HG03175 (cell line): ENCODE data around the gene CARD10.

Experiments used
- ATAC-seq: cut with Tn5 transposase; IDR thresholded peaks from one replicate; pipeline ENCODE4 v1.9.1; 2021; ENCODE audit warnings: mild to moderate bottlenecking, moderate library complexity; ENCODE audit not compliant: unreplicated experiment

Gene CARD10

DNA sequence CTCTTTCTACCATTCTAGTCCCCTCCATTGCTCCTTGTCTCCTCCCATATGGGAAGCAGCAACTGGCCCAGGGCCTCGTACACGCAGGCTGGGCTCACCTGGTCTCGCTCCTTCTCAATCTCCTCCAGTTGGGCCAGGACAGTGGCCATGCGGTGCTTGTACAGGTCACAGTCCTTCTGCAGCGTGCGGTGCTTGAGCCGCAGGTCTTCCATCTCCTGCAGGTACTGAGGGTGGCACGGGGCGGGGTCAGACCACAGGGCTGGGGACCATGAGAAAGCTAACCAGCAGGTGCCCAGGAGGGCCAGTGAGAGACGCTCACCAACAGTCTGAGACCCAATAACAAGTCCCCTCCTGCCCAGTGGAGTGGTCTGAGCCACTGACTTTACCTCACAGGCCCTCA lies 11.5 kb downstream of the CARD10 start:
- no peak for ATAC-seq

DNA sequence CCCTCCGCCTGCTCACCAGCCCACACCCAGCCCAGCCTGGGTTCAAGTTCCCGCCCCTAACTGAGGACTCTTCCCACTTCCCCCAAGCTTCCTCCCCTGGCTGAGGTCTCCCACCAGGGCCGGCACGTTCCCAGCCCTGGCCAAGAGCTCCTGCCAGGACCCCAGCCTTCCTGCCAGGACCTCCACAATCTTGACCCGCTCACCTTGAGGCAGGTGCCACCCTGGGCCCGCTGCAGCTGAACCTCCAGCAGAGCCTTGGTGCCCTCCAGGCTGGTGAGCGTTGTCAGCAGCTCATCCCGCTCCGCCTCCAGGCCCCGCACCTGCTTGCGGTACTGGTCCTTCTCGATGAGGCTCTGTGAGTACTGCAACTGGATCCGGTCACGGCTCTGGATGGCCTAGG lies 13.2 kb downstream of the CARD10 start:
- ATAC-seq: no peak

DNA sequence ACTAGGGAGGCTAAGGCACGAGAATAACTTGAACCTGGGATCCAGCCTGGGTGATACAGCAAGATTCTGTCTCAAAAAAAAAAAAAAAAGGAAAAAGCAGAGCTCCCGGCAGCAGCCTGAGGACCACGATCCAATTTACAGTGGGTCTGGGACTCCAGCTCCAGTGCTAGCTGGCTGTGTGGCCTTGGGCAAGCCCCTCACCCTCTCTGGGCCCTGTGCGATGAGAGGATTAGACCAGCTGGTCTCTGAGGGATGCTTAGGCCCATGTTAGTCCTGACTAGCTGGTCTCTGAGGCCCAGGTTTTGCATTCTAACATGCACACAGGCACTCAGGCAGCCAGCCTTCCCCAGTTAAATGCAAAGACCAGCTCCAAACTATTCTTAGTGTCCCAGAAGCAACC lies 13.7 kb downstream of the CARD10 start:
- no peak for ATAC-seq

DNA sequence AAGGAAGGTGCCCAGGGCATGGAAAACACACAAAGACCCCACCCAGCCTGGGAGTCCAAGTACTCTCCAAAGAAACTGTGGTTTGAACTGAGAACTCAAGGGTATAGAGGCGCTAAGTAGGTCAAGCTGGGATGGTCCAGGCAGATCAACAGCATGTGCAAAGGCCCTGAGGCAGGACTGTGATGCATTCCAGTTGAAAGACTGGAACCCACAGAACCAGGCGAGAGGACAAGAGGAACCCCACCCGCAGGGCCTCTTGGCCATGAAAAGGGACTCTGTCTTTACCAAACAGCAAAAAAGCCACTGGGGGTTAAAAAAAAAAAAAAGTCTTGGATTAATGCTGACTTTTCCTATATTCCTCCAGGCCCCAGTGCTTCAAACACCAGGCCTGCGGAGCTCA lies 14.3 kb downstream of the CARD10 start:
- no peak for ATAC-seq

GRCh38 chr22:37503850-37504249 lies 15.4 kb downstream of the CARD10 start:
- ATAC-seq: no peak

DNA sequence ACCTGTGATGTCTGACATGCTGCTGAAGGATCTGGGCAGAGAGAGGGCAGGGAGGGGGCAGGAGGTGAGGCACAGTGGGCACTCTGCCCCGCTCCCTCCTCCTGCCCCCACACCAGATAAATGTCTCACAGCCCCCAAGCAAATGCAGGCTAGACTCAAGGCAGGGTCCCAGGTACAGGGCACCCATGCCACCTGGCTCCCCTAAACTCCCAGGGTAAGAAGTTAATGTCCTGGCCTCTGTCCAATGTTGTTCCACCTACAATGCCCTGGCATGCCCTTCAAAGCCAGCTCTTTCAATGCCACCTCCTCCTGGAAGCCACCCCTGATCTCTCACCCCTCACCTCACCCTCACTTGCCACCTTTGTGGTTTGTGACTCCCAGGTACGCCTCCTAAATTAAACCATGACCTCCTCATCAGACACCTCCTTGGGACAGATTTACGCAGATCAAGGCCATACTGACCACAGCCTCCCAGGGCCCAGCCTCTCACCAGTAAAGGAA lies 16.0 kb downstream of the CARD10 start:
- ATAC-seq: no peak

- no peak for ATAC-seq
Observed at GRCh38 chr22:37502342-37503182, 16.7 kb downstream of the CARD10 start.

- no peak for ATAC-seq
Observed at GRCh38 chr22:37501610-37502341, 17.4 kb downstream of the CARD10 start.

DNA sequence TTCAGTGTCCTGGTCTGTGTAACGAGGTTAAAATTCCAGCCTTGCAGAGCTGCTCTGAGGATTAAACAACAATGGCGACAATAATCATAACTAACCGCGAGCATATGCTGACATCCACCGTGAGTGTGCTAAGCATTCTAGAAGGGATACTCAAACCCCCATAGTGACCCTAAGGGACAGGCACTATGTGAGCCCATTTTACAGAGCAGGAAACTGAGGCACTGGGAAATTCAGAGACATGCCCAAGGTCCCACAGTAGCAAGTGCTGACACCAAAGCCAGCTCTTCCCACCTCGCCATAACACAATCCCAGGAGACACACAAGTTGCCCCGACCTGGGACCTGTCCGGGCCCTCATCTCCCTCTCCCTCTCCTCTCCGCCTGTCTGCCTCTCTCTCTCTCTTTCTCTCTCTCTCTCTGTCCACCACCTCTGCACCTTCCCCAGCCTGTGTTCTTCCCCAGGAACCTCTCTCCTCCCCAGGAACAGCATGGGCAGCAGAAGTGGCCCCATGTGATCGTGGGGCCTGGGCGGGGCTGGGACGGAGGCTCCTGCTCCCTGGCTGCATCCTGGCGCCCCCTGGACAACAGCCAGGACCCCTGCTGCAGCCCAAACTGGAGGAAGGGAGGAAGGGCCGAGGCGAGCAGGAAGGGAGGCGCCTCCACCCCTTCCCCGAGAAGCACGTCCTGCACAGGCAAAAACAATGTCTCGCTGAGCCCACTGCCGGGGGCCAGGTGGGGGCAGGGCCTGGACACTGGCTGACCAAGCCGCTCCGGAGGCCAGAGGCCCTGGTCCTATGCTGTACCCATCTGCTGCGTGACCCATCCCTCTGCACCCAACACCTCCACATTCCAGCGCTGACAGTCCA lies 18.2 kb downstream of the CARD10 start:
- no peak for ATAC-seq

DNA sequence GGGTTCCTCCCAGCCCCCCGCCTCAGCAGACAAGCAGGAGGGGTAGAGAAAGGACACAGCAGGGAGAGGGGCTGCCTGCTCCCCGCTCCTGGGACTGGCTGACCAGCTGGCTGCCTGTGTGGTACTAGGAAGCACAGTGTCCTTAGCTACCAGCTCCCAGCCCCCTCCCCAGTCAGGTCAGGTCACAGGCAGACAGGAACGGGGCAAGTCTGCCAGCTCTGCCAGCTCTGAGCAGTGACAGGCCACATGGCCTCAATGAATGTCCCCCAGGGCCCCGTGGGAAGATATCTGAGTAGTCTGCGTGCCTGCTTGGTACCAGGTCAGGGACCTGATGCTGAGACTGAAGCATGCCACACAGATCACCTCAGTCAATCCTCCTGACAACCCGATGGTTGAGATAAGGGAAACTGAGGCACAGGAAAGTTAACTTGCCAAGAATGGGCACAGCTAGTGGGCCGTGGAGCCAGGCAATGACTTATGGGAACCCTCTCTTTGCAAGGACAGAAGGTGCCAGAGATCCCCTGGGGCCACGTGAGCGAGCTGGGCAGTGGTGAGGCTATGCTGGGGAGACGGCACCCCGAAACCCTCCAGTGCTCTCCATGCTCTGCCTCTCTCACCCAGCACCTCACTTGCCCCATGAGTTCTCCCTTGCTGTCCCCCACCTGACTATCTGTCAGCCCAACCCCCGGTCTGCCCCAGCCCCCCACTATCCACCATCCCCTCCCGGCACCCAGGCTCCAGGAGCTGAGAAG lies 19.2 kb downstream of the CARD10 start:
- ATAC-seq: no peak

- no peak for ATAC-seq
Observed at GRCh38 chr22:37499027-37499707, 20.0 kb downstream of the CARD10 start.

DNA sequence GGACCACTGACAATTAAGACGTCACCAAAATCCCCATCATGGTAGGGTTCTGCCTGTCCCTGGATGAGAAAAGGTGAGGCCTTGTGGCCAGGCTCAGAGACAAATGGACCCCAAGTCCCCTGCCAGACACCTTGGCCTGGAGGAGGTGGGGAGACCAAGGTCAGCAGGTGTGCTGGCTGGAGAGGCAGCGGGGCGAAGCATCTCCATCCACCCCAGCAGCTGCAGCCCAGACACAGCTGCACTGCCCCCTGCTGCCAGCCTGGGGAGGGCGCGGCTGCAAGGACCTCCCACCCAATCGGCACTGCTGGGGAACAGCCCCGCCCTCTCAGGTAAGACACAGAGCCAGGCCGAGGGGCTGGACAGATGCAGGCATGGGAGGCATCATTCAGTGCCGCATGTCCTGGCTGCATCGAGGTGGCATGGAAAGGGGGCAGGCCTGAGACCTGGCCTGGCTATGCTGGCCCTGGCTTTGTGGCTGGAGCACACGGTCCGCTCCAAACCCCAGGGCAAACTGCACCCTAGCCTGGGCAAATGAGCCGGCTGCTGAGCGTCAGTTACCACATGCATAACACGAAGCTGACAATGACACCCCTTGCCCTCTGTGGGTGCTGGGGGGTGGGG lies 20.8 kb downstream of the CARD10 start:
- no peak for ATAC-seq

GRCh38 chr22:37497062-37497599 lies 22.1 kb downstream of the CARD10 start:
- ATAC-seq: no peak

DNA sequence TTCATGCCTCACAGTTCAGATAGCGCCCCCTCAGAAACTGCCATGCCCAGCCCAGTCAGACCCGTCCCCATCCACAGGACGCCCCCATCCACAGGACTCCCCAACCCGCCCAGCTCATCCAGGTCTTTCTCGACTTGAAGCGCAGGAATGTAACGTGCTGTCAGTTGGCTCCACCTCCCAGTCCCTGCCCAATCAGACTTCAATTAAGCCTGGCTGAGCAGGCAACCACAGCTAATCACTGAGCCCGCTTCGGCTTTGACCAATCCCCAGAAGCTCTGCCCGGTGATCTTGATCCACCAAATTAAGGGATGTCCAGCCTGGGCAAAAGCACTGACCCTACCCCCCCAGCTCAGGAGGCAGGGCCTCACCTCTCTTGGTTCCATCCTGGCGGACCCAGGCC lies 22.6 kb downstream of the CARD10 start:
- ATAC-seq: no peak

DNA sequence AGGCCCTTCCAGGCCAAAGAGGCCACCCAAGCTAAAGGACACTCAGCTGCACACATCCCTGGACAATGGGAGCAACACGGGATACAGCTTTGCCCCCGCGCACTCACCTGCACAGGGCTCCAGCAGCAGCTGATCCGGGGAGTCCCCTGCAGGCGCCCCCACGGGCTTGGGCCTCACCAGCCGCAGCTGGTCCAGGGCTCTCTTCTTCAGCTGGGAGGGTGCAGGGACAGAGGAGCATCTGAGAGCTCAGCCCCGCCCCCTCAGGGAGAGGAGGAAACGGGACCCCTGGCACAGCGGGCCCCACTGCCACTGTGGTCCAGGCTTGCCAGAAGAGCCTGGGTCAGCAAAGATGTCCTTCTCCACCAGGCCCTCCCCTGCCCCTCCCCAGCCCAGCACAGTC lies 25.2 kb downstream of the CARD10 start:
- no peak for ATAC-seq

DNA sequence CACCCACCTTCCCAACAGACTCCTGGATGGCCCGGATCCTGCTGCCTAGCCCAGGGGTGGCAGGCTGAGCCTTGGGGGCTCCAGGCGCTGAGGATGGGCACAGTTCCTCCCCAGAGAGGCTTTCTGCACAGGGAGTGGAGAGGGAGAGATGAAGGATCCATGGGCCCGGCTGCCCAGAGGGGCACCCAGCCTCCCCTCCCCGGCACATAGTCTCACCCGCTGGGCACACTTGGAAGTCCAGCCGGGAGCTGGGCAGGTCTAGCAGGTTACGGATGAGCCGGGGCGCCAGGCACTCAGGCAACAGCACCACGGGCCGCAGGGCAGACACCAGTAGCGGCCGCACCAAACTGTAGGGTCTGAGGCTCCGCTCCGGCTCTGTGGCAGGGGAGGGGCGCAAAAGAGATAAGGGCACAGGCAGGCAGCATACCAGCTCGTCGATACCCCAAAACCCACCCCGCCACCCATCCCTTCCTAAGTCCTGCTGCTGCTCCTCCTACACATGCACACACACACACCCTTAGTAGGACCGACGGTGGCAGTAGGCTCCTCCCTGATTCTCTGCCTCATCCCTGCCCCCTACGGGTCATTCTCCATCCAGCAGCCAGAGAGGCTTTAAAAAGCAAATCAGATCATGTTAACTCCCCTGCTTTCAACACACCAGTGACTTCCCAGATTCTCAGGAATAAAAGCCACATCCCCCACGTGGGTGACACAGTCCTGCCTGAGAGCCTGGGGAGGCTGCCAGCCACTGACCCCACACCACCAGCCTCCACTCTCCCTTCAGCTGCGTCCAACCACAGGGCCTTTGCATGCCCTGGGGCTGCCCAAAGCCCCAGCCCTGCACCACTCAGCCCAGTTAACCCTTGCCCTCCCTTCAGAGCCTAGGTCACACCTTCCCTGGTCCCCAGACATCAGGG lies 26.5 kb downstream of the CARD10 start:
- no peak for ATAC-seq

GRCh38 chr22:37491559-37492427 lies 27.4 kb downstream of the CARD10 start:
- ATAC-seq: no peak
